GM12878 (cell line): Measurements from ENCODE around the gene TNFRSF8. TPM values are rescaled to one million over a fixed set of nuclear protein-coding genes. Genes with fewer than 3 reads are reported as not detected.

Experiments
- CREM ChIP-seq: IDR thresholded peaks from 2 replicates; pipeline ENCODE4 v1.6.1; 2014; ENCODE audit warnings: antibody characterized with exemption, low read depth
- DPF2 ChIP-seq: fragments of 450-650 bp; IDR thresholded peaks from 2 replicates; pipeline ENCODE4 v1.6.1; 2017; ENCODE audit warnings: mild to moderate bottlenecking
- IRF4 ChIP-seq: IDR thresholded peaks from 2 replicates; pipeline ENCODE4 v1.6.1; 2011; ENCODE audit warnings: low read depth, low read length
- POU2F2 ChIP-seq: IDR thresholded peaks from 3 replicates; pipeline ENCODE4 v1.6.1; 2011; ENCODE audit warnings: low read depth, mild to moderate bottlenecking, low read length, borderline replicate concordance
- RB1 ChIP-seq: fragments of 450-650 bp; formaldehyde crosslinking; IDR thresholded peaks from 2 replicates; pipeline ENCODE4 v1.6.1; 2017; ENCODE audit warnings: mild to moderate bottlenecking, borderline replicate concordance
- TCF7 ChIP-seq: IDR thresholded peaks from 2 replicates; pipeline ENCODE4 v1.6.1; 2014; ENCODE audit warnings: antibody characterized with exemption, borderline replicate concordance
- ZNF217 ChIP-seq: fragments of 450-650 bp; IDR thresholded peaks from 2 replicates; pipeline ENCODE4 v1.6.1; 2017; ENCODE audit warnings: antibody characterized with exemption, mild to moderate bottlenecking
- polyA plus RNA-seq, 11 experiments: library from polyadenylated mRNA; depleted of rRNA in 4 of 11; unstranded in 6 of 11; stranded (reverse) in 5 of 11; fragments of >200 nt; fragmentation: Nextera tagmentation in 4 of 11; fragmentation: Illumina TruSeq in 1 of 11; extraction: Ambion mirVana in 4 of 11; extraction: Trizol in 1 of 11; gene quantifications; 1 replicate in 1 of 11; 2 replicates in 10 of 11; pipeline versions ENCODE4 v1.2.1 to v1.2.3, GENCODE V29; 2011 to 2016; ENCODE audit warnings: inconsistent platforms in 2 of 11, missing spikeins in 2 of 11, low read depth in 1 of 11
- total RNA-seq, 4 experiments: library from RNA; depleted of rRNA in 3 of 4; stranded (reverse); fragments of >200 nt in 3 of 4; fragmentation: Illumina TruSeq in 1 of 4; extraction: Trizol in 1 of 4; gene quantifications; 2 replicates each; pipeline versions ENCODE4 v1.2.1 to v1.2.3, GENCODE V29; 2013 to 2021
- TF ChIP-seq, protein P1 (sequence below): IDR thresholded peaks from 2 replicates; pipeline ENCODE4 v1.6.1; 2012; ENCODE audit warnings: improper control_type of control experiment, low read depth, low read length; ENCODE audit not compliant: insufficient replicate concordance

TNFRSF8 gene
- total and polyA plus RNA-seq, 10 of the 15 experiments (the other 5 are each of a cell fraction or from before 2014, with no cell fraction given) = 9.8 to 114 (median 58.8) TPM

- peak; percentile 99 for TF ChIP-seq IRF4
- peak; percentile 95 for TF ChIP-seq CREM
- 0 out of 2 replicates have a peak, but pooled peaks have one; percentile 22 for TF ChIP-seq RB1
- TF ChIP-seq TCF7 = peak; percentile 69
- peak; percentile 65; the same call in 1 of the 2 replicates for TF ChIP-seq ZNF217
- TF ChIP-seq, protein P1, sequence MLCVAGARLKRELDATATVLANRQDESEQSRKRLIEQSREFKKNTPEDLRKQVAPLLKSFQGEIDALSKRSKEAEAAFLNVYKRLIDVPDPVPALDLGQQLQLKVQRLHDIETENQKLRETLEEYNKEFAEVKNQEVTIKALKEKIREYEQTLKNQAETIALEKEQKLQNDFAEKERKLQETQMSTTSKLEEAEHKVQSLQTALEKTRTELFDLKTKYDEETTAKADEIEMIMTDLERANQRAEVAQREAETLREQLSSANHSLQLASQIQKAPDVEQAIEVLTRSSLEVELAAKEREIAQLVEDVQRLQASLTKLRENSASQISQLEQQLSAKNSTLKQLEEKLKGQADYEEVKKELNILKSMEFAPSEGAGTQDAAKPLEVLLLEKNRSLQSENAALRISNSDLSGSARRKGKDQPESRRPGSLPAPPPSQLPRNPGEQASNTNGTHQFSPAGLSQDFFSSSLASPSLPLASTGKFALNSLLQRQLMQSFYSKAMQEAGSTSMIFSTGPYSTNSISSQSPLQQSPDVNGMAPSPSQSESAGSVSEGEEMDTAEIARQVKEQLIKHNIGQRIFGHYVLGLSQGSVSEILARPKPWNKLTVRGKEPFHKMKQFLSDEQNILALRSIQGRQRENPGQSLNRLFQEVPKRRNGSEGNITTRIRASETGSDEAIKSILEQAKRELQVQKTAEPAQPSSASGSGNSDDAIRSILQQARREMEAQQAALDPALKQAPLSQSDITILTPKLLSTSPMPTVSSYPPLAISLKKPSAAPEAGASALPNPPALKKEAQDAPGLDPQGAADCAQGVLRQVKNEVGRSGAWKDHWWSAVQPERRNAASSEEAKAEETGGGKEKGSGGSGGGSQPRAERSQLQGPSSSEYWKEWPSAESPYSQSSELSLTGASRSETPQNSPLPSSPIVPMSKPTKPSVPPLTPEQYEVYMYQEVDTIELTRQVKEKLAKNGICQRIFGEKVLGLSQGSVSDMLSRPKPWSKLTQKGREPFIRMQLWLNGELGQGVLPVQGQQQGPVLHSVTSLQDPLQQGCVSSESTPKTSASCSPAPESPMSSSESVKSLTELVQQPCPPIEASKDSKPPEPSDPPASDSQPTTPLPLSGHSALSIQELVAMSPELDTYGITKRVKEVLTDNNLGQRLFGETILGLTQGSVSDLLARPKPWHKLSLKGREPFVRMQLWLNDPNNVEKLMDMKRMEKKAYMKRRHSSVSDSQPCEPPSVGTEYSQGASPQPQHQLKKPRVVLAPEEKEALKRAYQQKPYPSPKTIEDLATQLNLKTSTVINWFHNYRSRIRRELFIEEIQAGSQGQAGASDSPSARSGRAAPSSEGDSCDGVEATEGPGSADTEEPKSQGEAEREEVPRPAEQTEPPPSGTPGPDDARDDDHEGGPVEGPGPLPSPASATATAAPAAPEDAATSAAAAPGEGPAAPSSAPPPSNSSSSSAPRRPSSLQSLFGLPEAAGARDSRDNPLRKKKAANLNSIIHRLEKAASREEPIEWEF = peak; percentile 91
- peak; percentile 99 for TF ChIP-seq DPF2
- peak; percentile 91 for TF ChIP-seq POU2F2
These were observed 11.0 kb upstream of the TNFRSF8 start (continued) for GRCh38 chr1:12052008-12052573.
